Measurements from ENCODE around the gene IDNK. TPM values are rescaled to one million over a fixed set of nuclear protein-coding genes. Genes with fewer than 3 reads are reported as not detected.
A peak's percentile ranks its signal among the peaks of the same experiment; 100 is the strongest.

Gene IDNK
- total and polyA plus RNA-seq, 4 experiments from 2014 or later: 10.1 to 24.9 (median 14.5) TPM

GRCh38 chr9:83630938-83631457 lies 8.1 kb downstream of the IDNK start:
- H3K4me1 ChIP-seq (ENCODE audit: insufficient read depth, low read length): no peaks in the 10 kb centered on the region
- H3K36me3 Mint-ChIP-seq: peaks cover 15 to 32% of the 10 kb centered on the region in 2 donors
- no peak for DNase-seq
- intact Hi-C loops (cut with micrococcal nuclease): no loop called here
- peak overlapping the region in 1 of 7 donors; percentile 60 for H3K27ac Mint-ChIP-seq
- no peak overlapping the region for H3K4me3 Mint-ChIP-seq
- no peaks in the 10 kb centered on the region for H3K27me3 Mint-ChIP-seq
- H3K9me3 ChIP-seq (ENCODE audit: control insufficient read depth in 1 of 2, low read length in 2 of 2): no peaks in the 10 kb centered on the region
- ChIA-PET CTCF (ENCODE audit: partially characterized antibody) (interaction anchor here (1.3 to 4.8 kb wide), 3 partner anchors 10 to 281 kb away, joined by 3 to 26 read pairs (median 4); no protein-coding TSS in a partner anchor), POLR2A (ENCODE audit: partially characterized antibody) (no interaction called here)
- H3K36me3 ChIP-seq (ENCODE audit: insufficient read depth, low read length): no peaks in the 10 kb centered on the region
- no peak overlapping the region for H3K4me3 ChIP-seq (ENCODE audit: low read length in 2 of 2)
- H3K27me3 ChIP-seq (ENCODE audit: insufficient read depth, low read length): no peaks in the 10 kb centered on the region
- no peak overlapping the region for H3K27ac ChIP-seq (ENCODE audit: low read depth, low read length)
- peaks cover 3 to 7% (median 5%) of the 10 kb centered on the region in 4 donors for H3K4me1 Mint-ChIP-seq
- H3K9me3 Mint-ChIP-seq: no peaks in the 10 kb centered on the region

GRCh38 chr9:83633255-83633654 lies 10.3 kb downstream of the IDNK start:
- Histone ChIP-seq H3K27me3 (ENCODE audit: insufficient read depth, low read length) (no peaks in the 10 kb centered on the region), H3K27ac (ENCODE audit: low read depth, low read length) (no peak overlapping the region), H3K9me3 (ENCODE audit: control insufficient read depth in 1 of 2, low read length in 2 of 2) (no peaks in the 10 kb centered on the region), H3K36me3 (ENCODE audit: insufficient read depth, low read length) (no peaks in the 10 kb centered on the region), H3K4me3 (ENCODE audit: low read length in 2 of 2) (no peak overlapping the region), H3K4me1 (ENCODE audit: insufficient read depth, low read length) (no peaks in the 10 kb centered on the region)
- Mint-ChIP-seq H3K4me1 (peaks cover 0 to 4% (median 2%) of the 10 kb centered on the region in 4 donors), H3K27ac (peak overlapping the region in 1 of 7 donors; percentile 0), H3K9me3 (no peaks in the 10 kb centered on the region), H3K27me3 (no peaks in the 10 kb centered on the region), H3K4me3 (no peak overlapping the region), H3K36me3 (peaks cover 15 to 20% of the 10 kb centered on the region in 2 donors)
- DNase-seq: no peak
- CTCF ChIA-PET (ENCODE audit: partially characterized antibody): interaction anchor here (1.5 to 4.8 kb wide), 2 partner anchors 11 to 12 kb away, joined by 5 to 26 read pairs; no protein-coding TSS in a partner anchor
- intact Hi-C loops (cut with micrococcal nuclease): no loop called here
- POLR2A ChIA-PET (ENCODE audit: partially characterized antibody): interaction anchor here (1.2 to 2.6 kb wide), 2 partner anchors 10 to 74 kb away, joined by 5 to 7 read pairs; partner anchors contain the start of genes IDNK and UBQLN1

GRCh38 chr9:83633676-83634075 lies 10.7 kb downstream of the IDNK start:
- no peaks in the 10 kb centered on the region for H3K9me3 Mint-ChIP-seq
- CTCF ChIA-PET (ENCODE audit: partially characterized antibody): interaction anchor here (1.3 to 1.6 kb wide), 2 partner anchors 10 to 12 kb away, joined by 3 to 5 read pairs; no protein-coding TSS in a partner anchor

GRCh38 chr9:83636813-83637212 lies 13.9 kb downstream of the IDNK start:
- H3K27ac ChIP-seq (ENCODE audit: low read depth, low read length): no peak overlapping the region
- peaks cover 0 to 7% of the 10 kb centered on the region in 2 donors for H3K36me3 Mint-ChIP-seq
- no peak for DNase-seq
- no peaks in the 10 kb centered on the region for H3K9me3 Mint-ChIP-seq
- CTCF ChIA-PET (ENCODE audit: partially characterized antibody): interaction anchor here (0.6 to 2.7 kb wide), 5 partner anchors 9 to 68 kb away, joined by 3 to 19 read pairs (median 4); no protein-coding TSS in a partner anchor
- H3K4me1 Mint-ChIP-seq: peaks cover 0 to 4% (median 0%) of the 10 kb centered on the region in 4 donors
- no peaks in the 10 kb centered on the region for H3K9me3 ChIP-seq (ENCODE audit: control insufficient read depth in 1 of 2, low read length in 2 of 2)
- no peaks in the 10 kb centered on the region for H3K27me3 ChIP-seq (ENCODE audit: insufficient read depth, low read length)
- H3K4me3 Mint-ChIP-seq: no peak overlapping the region
- intact Hi-C loops (cut with micrococcal nuclease): no loop called here
- POLR2A ChIA-PET (ENCODE audit: partially characterized antibody): interaction anchor here (1.5 kb wide), 1 partner anchor 13 kb away, joined by 4 read pairs; no protein-coding TSS in a partner anchor
- no peak overlapping the region for H3K27ac Mint-ChIP-seq
- H3K4me1 ChIP-seq (ENCODE audit: insufficient read depth, low read length): no peaks in the 10 kb centered on the region
- no peaks in the 10 kb centered on the region for H3K27me3 Mint-ChIP-seq
- H3K4me3 ChIP-seq (ENCODE audit: low read length in 2 of 2): no peak overlapping the region
- H3K36me3 ChIP-seq (ENCODE audit: insufficient read depth, low read length): no peaks in the 10 kb centered on the region

More at GRCh38 chr9:83633676-83634075, 10.7 kb downstream of the IDNK start:
- intact Hi-C loops (cut with micrococcal nuclease): no loop called here
- Histone ChIP-seq H3K27me3 (ENCODE audit: insufficient read depth, low read length) (no peaks in the 10 kb centered on the region), H3K9me3 (ENCODE audit: control insufficient read depth in 1 of 2, low read length in 2 of 2) (no peaks in the 10 kb centered on the region), H3K27ac (ENCODE audit: low read depth, low read length) (no peak overlapping the region), H3K4me3 (ENCODE audit: low read length in 2 of 2) (no peak overlapping the region), H3K4me1 (ENCODE audit: insufficient read depth, low read length) (no peaks in the 10 kb centered on the region), H3K36me3 (ENCODE audit: insufficient read depth, low read length) (no peaks in the 10 kb centered on the region)
- H3K27me3 Mint-ChIP-seq: no peaks in the 10 kb centered on the region
- peaks cover 14 to 20% of the 10 kb centered on the region in 2 donors for H3K36me3 Mint-ChIP-seq
- no peak for DNase-seq
- POLR2A ChIA-PET (ENCODE audit: partially characterized antibody): interaction anchor here (1.2 to 2.6 kb wide), 2 partner anchors 10 to 74 kb away, joined by 5 to 7 read pairs; partner anchors contain the start of genes IDNK and UBQLN1
- no peak overlapping the region for H3K4me3 Mint-ChIP-seq
- peak overlapping the region in 1 of 7 donors; percentile 0 for H3K27ac Mint-ChIP-seq
- H3K4me1 Mint-ChIP-seq: peaks cover 0 to 4% (median 2%) of the 10 kb centered on the region in 4 donors

GRCh38 chr9:83637389-83637788 lies 14.4 kb downstream of the IDNK start:
- H3K4me3 Mint-ChIP-seq: no peak overlapping the region
- peak overlapping the region in 2 of 7 donors; percentile 33 to 70 for H3K27ac Mint-ChIP-seq
- Histone ChIP-seq H3K27ac (ENCODE audit: low read depth, low read length) (no peak overlapping the region), H3K36me3 (ENCODE audit: insufficient read depth, low read length) (no peaks in the 10 kb centered on the region), H3K27me3 (ENCODE audit: insufficient read depth, low read length) (no peaks in the 10 kb centered on the region), H3K9me3 (ENCODE audit: control insufficient read depth in 1 of 2, low read length in 2 of 2) (no peaks in the 10 kb centered on the region), H3K4me1 (ENCODE audit: insufficient read depth, low read length) (no peaks in the 10 kb centered on the region), H3K4me3 (ENCODE audit: low read length in 2 of 2) (no peak overlapping the region)
- ChIA-PET POLR2A (ENCODE audit: partially characterized antibody) (interaction anchor here (1.5 kb wide), 1 partner anchor 14 kb away, joined by 4 read pairs; no protein-coding TSS in a partner anchor), CTCF (ENCODE audit: partially characterized antibody) (interaction anchor here (1.0 to 2.7 kb wide), 4 partner anchors 12 to 75 kb away, joined by 3 to 19 read pairs (median 10); no protein-coding TSS in a partner anchor)
- peaks cover 0 to 6% of the 10 kb centered on the region in 2 donors for H3K36me3 Mint-ChIP-seq
- intact Hi-C loops (cut with micrococcal nuclease): no loop called here
- DNase-seq: no peak
- H3K9me3 Mint-ChIP-seq: no peaks in the 10 kb centered on the region
- H3K4me1 Mint-ChIP-seq: peaks cover 0 to 4% (median 0%) of the 10 kb centered on the region in 4 donors
- no peaks in the 10 kb centered on the region for H3K27me3 Mint-ChIP-seq

- Histone ChIP-seq H3K9me3 (ENCODE audit: control insufficient read depth in 1 of 2, low read length in 2 of 2) (no peaks in the 10 kb centered on the region), H3K4me1 (ENCODE audit: insufficient read depth, low read length) (no peaks in the 10 kb centered on the region), H3K4me3 (ENCODE audit: low read length in 2 of 2) (no peak overlapping the region), H3K27me3 (ENCODE audit: insufficient read depth, low read length) (no peaks in the 10 kb centered on the region), H3K27ac (ENCODE audit: low read depth, low read length) (no peak overlapping the region), H3K36me3 (ENCODE audit: insufficient read depth, low read length) (no peaks in the 10 kb centered on the region)
- DNase-seq: no peak
- Mint-ChIP-seq H3K9me3 (no peaks in the 10 kb centered on the region), H3K4me1 (no peaks in the 10 kb centered on the region), H3K27ac (peak overlapping the region in 1 of 7 donors; percentile 48), H3K36me3 (peaks cover 0 to 10% of the 10 kb centered on the region in 2 donors), H3K27me3 (no peaks in the 10 kb centered on the region), H3K4me3 (no peak overlapping the region)
- ChIA-PET POLR2A (ENCODE audit: partially characterized antibody) (interaction anchor here (2.1 kb wide), 1 partner anchor 16 kb away, joined by 10 read pairs; the partner anchor contains the start of gene IDNK), CTCF (ENCODE audit: partially characterized antibody) (interaction anchor here (1.5 to 2.5 kb wide), 3 partner anchors 10 to 18 kb away, joined by 3 to 11 read pairs (median 5); no protein-coding TSS in a partner anchor)
- intact Hi-C loops (cut with micrococcal nuclease): no loop called here
Measured at GRCh38 chr9:83639266-83639665, 16.3 kb downstream of the IDNK start.

- no peaks in the 10 kb centered on the region for H3K9me3 ChIP-seq (ENCODE audit: control insufficient read depth in 1 of 2, low read length in 2 of 2)
- ChIA-PET POLR2A (ENCODE audit: partially characterized antibody) (interaction anchor here (0.6 kb wide), 1 partner anchor 21 kb away, joined by 3 read pairs; no protein-coding TSS in a partner anchor), CTCF (ENCODE audit: partially characterized antibody) (interaction anchor here (9.4 kb wide), 1 partner anchor 23 kb away, joined by 118 read pairs; no protein-coding TSS in a partner anchor)
- H3K4me3 Mint-ChIP-seq: no peak overlapping the region
- H3K36me3 Mint-ChIP-seq: peaks cover 0 to 12% of the 10 kb centered on the region in 2 donors
- H3K4me3 ChIP-seq (ENCODE audit: low read length in 2 of 2): no peak overlapping the region
- H3K27me3 Mint-ChIP-seq: no peaks in the 10 kb centered on the region
- H3K27ac Mint-ChIP-seq: peak overlapping the region in 2 of 7 donors; percentile 19 to 68
- no peaks in the 10 kb centered on the region for H3K4me1 ChIP-seq (ENCODE audit: insufficient read depth, low read length)
- peaks cover 0 to 3% (median 1%) of the 10 kb centered on the region in 4 donors for H3K4me1 Mint-ChIP-seq
- H3K27ac ChIP-seq (ENCODE audit: low read depth, low read length): no peak overlapping the region
- no peaks in the 10 kb centered on the region for H3K9me3 Mint-ChIP-seq
- no peak for DNase-seq
- H3K27me3 ChIP-seq (ENCODE audit: insufficient read depth, low read length): no peaks in the 10 kb centered on the region
- intact Hi-C loops (cut with micrococcal nuclease): no loop called here
- no peaks in the 10 kb centered on the region for H3K36me3 ChIP-seq (ENCODE audit: insufficient read depth, low read length)
Measured at GRCh38 chr9:83642793-83643192, 19.9 kb downstream of the IDNK start.

All from CD4-positive, alpha-beta memory T cell (primary cell).